SH-SY5Y (cell line): Measurements from ENCODE around the gene PSEN2.

Experiments used
- GATA2 ChIP-seq: IDR thresholded peaks from 2 replicates; pipeline ENCODE4 v1.6.1; 2011; ENCODE audit warnings: mild to moderate bottlenecking, low read depth, low read length
- GATA3 ChIP-seq: IDR thresholded peaks from 2 replicates; pipeline ENCODE4 v1.6.1; 2011; ENCODE audit warnings: low read depth, mild to moderate bottlenecking, low read length, moderate library complexity

PSEN2 gene

DNA sequence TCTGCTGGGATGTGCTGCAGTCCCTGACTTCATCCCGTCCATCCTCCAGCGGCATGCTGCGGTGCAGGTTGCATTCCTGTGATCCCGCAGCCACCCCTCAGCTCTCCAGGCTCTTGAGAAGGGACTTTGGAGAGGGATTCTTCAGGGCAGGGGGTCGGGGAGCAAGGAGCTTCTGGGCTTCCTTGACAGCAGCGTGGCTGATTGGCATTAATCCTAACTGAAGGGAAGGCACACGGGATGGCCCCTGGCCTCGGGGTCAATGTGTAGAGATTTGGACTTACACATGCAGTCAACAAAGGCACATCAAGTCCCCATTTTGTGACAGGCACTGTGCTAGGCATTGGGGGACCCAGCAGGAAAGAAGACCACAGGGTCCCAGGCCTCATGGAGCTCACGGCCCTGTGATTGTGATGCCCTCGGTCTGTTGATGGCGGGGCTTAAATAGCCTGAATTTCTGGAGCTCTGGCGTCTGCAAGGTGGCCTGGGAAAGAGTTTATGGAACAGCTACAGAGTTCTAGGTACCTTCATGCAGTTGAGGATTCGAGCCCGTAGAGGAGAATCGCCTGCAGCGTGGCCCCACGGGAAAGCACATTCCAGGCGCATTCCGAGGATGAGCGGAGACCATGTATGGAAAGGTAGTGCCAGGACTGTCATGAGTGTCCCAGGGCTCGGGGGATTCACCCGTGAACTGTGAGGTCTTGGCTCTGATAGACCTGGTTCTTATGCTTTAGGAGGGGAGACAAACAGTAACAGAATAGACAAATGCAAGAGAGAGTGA lies 20.1 kb downstream of the PSEN2 start:
- TF ChIP-seq GATA2 (no peak), GATA3 (no peak)

DNA sequence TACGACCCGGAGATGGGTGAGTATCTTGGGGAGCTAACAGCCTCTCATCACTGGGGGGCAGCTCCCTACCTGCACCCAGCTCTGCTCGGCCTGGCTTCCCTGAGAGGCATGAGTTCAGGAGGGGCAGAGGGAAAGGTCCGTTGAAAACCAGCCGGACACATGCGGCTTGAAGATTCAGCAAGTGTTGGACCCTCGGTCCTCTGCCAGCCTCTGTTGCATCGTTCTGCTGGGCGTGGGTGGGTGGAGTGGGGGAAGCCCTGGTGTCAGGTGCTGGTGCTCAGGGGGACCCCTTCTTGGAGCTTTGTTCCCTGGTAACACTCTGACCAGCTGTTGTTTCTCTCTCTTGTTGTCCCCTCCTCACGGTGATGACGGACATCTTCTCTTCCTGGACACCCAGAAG lies 20.9 kb downstream of the PSEN2 start:
- TF ChIP-seq GATA2 (no peak), GATA3 (no peak)

DNA sequence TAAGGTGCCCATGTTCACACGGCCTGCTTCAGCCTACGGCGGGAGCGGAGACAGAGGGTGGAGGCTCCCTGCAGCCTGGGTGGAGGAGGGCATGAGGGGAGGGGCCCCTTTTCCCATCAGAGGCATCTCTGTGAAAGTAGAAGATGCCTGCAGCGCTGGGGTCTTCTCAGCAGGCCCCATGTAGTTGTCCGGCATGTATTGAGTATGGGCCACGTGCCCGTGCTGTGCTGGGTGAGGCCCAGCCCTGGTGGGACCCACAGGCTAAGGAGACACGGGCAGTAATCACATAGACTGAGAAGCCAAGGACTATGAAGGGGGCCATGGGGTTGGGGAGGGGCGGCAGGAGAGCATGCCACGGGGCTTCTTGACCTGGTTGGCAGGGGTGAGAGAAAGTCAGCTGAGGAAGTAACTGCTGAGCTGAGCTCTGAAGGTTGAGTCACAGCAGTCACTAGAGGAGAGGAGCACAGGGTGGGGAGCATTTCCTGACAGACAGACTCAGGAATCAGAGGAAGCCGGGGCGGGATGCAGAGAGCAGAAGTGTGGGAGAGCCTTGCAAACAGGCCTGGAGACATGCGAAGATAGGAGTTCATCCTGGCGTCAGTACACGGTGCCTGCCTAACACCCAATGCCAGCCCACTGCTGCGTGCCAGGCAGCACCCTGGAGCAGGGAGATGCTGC lies 21.6 kb downstream of the PSEN2 start:
- TF ChIP-seq GATA2, result no peak
- TF ChIP-seq GATA3, result no peak

GRCh38 chr1:226892524-226892875 lies 22.1 kb downstream of the PSEN2 start:
- TF ChIP-seq GATA2 (no peak), GATA3 (no peak)

DNA sequence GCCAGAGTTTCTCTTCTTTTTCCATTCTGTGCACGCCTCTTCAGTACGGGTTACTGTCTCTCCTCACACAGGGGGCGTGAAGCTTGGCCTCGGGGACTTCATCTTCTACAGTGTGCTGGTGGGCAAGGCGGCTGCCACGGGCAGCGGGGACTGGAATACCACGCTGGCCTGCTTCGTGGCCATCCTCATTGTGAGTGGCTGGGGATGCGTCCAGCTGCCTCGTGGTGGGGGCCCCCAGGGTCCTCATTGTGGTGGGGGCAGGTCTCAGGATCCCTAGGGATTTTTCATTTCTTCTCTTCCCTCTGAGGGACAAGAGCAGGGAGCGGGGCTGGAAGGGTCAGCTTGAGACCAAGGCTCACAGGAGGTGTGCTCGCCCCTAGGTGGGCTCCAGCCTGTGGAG lies 23.5 kb downstream of the PSEN2 start:
- TF ChIP-seq GATA3, result no peak
- no peak for TF ChIP-seq GATA2

DNA sequence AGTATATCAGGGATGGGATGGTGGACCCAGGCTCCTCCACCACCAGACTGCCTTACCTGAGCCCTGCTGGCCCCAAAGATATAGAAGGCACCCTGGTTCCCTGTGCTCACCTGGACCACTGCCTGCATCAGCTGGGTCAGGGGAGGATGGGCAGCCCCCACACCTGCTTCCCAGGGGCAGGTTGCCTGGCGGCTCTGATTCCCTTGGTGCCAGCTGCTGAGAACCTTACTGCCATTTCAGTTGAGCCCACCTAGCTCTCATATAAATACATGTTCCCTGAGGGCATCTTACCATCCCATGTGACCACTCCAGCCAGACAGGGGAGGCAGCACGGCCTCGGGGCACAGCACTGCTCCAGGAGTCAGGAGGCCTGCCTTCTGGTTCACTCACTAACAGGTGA lies 24.4 kb downstream of the PSEN2 start:
- TF ChIP-seq GATA3 (no peak), GATA2 (no peak)

GRCh38 chr1:226895644-226896043 lies 25.2 kb downstream of the PSEN2 start:
- TF ChIP-seq GATA3, result no peak
- no peak for TF ChIP-seq GATA2

DNA sequence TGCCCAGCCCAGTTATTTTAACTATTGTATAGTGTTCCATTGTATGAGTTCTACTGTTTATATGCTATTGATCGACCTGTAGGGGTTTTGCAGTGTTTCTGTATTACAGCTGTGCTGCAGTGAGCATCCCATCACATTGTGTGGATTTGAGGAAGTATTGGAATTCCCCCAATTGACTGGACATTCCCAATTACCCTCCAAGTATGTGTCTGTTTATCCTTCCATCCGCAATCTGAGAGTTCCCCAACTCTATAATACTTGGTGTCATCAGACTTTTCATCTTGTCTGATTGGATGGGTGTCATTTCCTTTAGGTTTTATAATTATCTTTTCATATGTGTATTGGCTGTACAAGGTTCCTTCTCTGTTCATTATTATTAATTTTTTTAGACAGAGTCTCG lies 27.8 kb downstream of the PSEN2 start:
- TF ChIP-seq GATA3 (no peak), GATA2 (no peak)

- TF ChIP-seq GATA2, result no peak
- TF ChIP-seq GATA3, result no peak
Observed at GRCh38 chr1:226901421-226901820, 31.0 kb downstream of the PSEN2 start.

DNA sequence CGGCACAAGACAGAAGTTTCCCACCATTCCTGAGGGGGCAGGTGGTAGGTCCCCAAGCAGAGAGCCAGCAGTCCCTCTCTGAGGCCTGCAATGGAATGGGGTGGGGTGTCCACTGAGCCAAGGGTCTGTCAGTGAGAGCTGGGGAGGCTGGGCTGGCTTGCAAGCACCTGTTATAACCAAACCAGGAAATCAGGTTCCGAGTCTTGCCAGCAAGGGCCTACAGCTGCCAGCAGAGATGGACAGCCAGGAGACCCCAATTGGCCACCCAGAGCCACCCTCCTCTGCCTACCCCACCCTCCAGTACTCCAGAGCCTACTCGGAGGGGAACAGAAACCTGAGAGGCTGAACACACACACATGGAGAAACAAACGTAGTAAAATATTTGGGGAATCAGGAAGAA lies 32.2 kb downstream of the PSEN2 start:
- no peak for TF ChIP-seq GATA2
- no peak for TF ChIP-seq GATA3

- TF ChIP-seq GATA3, result no peak
- TF ChIP-seq GATA2, result no peak
Observed at GRCh38 chr1:226903819-226904716, 33.7 kb downstream of the PSEN2 start.

DNA sequence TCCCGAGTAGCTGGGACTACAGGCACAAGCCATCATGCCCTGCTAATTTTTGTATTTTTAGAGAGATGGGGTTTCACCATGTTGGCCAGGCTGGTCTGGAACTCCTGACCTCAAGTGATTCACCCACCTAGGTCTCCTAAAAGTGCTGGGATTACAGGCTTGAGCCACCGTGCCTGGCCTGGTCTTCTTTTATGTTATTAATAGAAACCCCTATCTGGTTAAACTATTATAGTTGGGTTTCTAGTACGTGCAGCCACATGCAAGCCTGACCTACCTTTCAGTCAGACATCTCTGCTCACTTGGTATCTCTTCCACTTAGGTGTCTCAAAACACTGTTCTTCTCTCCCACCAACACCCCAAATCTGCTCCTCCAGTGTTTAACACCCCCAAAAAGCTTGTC lies 34.4 kb downstream of the PSEN2 start:
- TF ChIP-seq GATA2 (no peak), GATA3 (no peak)

- TF ChIP-seq GATA3 (no peak), GATA2 (no peak)
Observed at GRCh38 chr1:226908419-226908818, 38.0 kb downstream of the PSEN2 start.

DNA sequence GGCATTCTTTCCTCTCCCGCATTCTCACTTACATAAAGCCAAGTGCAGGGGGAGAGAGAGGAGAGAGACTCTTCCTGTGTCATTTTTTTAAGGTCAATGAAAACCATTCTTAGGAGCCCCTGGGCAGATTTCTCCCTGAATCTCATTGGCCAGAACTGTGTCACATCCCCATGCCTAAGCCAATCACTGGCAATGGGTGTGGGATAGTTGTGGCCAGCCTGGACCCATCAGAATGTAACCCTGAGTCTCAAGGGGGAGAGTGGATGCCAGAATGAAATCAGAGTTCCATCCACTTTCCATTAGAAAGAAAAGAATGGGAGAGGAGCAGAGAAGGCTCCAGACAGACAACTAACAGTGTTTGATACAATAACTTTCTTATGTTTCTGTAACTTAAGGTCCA lies 38.5 kb downstream of the PSEN2 start:
- TF ChIP-seq GATA2, result no peak
- TF ChIP-seq GATA3, result no peak

GRCh38 chr1:226912587-226913176 lies 42.3 kb downstream of the PSEN2 start:
- no peak for TF ChIP-seq GATA3
- no peak for TF ChIP-seq GATA2
